22Rv1 (cell line): Measurements from ENCODE around the gene PDCD7.

ENCODE experiments used
- ZFX ChIP-seq: fragments of 450-650 bp; IDR thresholded peaks from 2 replicates; pipeline ENCODE4 v1.6.1; 2017; ENCODE audit warnings: antibody characterized with exemption, borderline replicate concordance
- TF ChIP-seq, protein P1 (sequence below): fragments of 450-650 bp; IDR thresholded peaks from 2 replicates; pipeline ENCODE4 v1.5.1; 2017; ENCODE audit warnings: mild to moderate bottlenecking

DNA sequence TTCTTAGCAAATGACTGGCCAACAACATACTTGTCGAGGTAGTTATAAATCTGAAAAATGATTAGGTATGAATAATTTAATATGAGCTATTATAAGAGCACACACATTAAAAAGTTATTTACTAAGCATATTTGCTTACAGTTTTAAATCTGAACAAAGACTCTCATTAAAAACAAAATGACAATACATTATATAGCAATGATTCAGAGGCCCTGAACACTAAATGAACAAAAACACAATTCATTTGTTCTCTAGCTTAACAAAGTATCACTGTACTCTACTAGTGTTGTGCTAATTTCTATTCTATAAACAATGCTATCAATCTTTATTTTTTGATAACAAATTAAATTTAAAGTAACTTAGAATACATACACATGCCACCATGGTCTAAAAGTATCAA is 30.5 kb upstream of the PDCD7 start:
- TF ChIP-seq, protein P1, sequence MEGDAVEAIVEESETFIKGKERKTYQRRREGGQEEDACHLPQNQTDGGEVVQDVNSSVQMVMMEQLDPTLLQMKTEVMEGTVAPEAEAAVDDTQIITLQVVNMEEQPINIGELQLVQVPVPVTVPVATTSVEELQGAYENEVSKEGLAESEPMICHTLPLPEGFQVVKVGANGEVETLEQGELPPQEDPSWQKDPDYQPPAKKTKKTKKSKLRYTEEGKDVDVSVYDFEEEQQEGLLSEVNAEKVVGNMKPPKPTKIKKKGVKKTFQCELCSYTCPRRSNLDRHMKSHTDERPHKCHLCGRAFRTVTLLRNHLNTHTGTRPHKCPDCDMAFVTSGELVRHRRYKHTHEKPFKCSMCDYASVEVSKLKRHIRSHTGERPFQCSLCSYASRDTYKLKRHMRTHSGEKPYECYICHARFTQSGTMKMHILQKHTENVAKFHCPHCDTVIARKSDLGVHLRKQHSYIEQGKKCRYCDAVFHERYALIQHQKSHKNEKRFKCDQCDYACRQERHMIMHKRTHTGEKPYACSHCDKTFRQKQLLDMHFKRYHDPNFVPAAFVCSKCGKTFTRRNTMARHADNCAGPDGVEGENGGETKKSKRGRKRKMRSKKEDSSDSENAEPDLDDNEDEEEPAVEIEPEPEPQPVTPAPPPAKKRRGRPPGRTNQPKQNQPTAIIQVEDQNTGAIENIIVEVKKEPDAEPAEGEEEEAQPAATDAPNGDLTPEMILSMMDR: no peak
- no peak for TF ChIP-seq ZFX
